ENCODE measurements around the gene LUC7L.

Gene LUC7L

DNA sequence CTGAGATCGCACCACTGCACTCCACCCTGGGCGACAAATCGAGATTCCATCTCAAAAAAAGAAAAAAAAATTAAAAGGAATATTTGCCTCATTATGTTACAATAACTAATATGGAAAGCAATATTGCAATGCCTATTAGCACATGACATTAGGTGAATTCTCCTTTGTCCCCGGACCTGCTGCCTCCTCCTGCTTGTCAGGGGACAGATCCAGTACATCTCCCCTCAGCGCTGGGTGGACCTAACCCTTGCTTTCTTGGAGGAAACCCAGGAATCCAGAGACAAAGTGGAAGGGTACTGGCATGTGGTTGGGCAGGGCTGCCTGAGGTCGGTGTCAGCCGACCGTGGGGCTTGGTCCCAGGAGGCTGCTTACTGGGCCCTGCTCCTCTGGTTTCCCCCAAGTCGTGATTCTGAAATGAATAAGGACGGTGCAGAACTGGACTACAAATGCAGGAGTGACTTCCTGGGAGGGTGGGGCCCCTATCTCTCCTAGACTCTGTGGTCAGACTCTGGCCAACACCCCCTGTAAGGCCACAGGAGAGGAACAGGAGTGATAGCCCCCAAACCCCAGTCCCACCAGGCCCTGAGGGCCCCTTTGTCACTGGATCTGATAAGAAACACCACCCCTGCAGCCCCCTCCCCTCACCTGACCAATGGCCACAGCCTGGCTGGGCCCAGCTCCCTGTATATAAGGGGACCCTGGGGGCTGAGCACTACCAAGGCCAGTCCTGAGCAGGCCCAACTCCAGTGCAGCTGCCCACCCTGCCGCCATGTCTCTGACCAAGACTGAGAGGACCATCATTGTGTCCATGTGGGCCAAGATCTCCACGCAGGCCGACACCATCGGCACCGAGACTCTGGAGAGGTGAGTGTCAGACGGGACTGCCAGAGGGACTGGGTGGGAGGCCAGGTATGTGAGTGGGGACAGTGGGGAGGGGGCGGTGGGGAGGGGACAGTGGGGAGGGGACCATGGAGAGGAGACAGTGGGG lies 76.8 kb downstream of the LUC7L start, which contains the start of gene HBZ:
TSS of gene HBZ (plus strand) at position 504 of the 988 bp plus-strand sequence. CDS start at position 770, 266 bp downstream.
- Histone ChIP-seq H3K4me3 (ENCODE audit: low read depth in 1 of 2, low read length in 1 of 2) (no peak within 1 kb of the TSS), H3K9me3 (no peaks in the 10 kb centered on the region), H3K27me3 (peaks cover 86% of the 10 kb centered on the region), H3K4me1 (ENCODE audit: control insufficient read depth in 1 of 2, insufficient read depth in 1 of 2, low read depth in 1 of 2, low read length in 1 of 2) (peaks cover 7 to 8% of the 10 kb centered on the region in 2 experiments), H3K36me3 (no peaks in the 10 kb centered on the region), H3K27ac (no peak within 1 kb of the TSS)
- TF ChIP-seq, protein P1, sequence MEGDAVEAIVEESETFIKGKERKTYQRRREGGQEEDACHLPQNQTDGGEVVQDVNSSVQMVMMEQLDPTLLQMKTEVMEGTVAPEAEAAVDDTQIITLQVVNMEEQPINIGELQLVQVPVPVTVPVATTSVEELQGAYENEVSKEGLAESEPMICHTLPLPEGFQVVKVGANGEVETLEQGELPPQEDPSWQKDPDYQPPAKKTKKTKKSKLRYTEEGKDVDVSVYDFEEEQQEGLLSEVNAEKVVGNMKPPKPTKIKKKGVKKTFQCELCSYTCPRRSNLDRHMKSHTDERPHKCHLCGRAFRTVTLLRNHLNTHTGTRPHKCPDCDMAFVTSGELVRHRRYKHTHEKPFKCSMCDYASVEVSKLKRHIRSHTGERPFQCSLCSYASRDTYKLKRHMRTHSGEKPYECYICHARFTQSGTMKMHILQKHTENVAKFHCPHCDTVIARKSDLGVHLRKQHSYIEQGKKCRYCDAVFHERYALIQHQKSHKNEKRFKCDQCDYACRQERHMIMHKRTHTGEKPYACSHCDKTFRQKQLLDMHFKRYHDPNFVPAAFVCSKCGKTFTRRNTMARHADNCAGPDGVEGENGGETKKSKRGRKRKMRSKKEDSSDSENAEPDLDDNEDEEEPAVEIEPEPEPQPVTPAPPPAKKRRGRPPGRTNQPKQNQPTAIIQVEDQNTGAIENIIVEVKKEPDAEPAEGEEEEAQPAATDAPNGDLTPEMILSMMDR (IDR thresholded peaks at IDR 0.05), result no peak

- Histone ChIP-seq H3K4me3 (ENCODE audit: low read depth in 1 of 2, low read length in 1 of 2) (no peak overlapping the region), H3K27me3 (peaks cover 72% of the 10 kb centered on the region)
Measured at GRCh38 chr16:149024-149660, 80.1 kb downstream of the LUC7L start.

DNA sequence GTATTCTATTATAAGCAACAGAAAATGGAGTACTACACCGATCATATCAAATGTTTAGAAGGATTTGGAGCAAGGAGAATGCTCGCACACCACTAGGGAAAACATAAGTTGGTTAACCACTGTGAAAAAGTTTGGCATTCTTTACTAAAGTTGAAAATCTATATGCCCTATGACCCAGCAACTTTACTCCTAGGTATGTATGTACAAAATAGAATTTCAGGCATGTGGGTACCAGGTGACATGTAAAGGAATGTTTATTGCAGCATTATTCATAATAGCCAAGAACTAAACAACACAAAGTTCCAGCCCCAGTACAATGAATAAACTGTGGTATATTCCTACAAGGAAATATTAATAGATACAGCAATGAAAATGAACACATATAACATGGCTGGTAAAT lies 82.6 kb downstream of the LUC7L start:
- Histone ChIP-seq H3K9me3 (no peaks in the 10 kb centered on the region), H3K4me3 (ENCODE audit: low read depth in 1 of 2, low read length in 1 of 2) (no peak overlapping the region), H3K36me3 (no peaks in the 10 kb centered on the region), H3K27ac (no peak overlapping the region), H3K27me3 (peaks cover 67% of the 10 kb centered on the region), H3K4me1 (ENCODE audit: control insufficient read depth in 1 of 2, insufficient read depth in 1 of 2, low read depth in 1 of 2, low read length in 1 of 2) (no peaks in the 10 kb centered on the region)
- TF ChIP-seq, protein P1 (IDR thresholded peaks at IDR 0.05), result no peak

More at GRCh38 chr16:149024-149660, 80.1 kb downstream of the LUC7L start:
- Histone ChIP-seq H3K27ac (no peak overlapping the region), H3K36me3 (no peaks in the 10 kb centered on the region), H3K4me1 (ENCODE audit: control insufficient read depth in 1 of 2, insufficient read depth in 1 of 2, low read depth in 1 of 2, low read length in 1 of 2) (peaks cover 0 to under 1% of the 10 kb centered on the region in 2 experiments), H3K9me3 (no peaks in the 10 kb centered on the region)
- TF ChIP-seq, protein P1 (IDR thresholded peaks at IDR 0.05), result no peak

DNA sequence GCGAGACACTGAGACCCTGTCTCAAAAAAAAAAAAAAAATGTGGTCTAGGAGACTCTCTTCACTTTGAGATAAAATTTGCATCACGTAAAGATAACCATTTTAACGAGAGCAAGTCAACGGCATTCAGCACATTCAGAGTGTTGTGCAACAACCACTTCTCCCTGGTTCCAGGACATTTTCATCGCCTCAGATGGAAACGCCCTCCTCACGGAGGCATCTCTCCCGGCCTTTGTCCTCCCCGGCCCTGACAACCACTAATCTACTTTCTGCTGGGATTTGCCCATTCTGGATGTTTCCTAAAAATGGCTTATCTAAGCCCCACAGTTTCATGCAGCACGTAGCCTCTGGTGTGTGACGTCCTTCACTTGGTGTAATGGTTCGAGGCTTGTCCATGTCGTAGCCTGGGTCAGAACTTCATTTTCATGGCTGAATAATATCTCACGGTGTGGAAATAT lies 84.4 kb downstream of the LUC7L start:
- H3K27ac ChIP-seq, result no peak overlapping the region
- peaks cover 54% of the 10 kb centered on the region for H3K27me3 ChIP-seq
- H3K4me1 ChIP-seq (ENCODE audit: control insufficient read depth in 1 of 2, insufficient read depth in 1 of 2, low read depth in 1 of 2, low read length in 1 of 2), result no peaks in the 10 kb centered on the region
- TF ChIP-seq, protein P1 (IDR thresholded peaks at IDR 0.05), result no peak
- no peak overlapping the region for H3K4me3 ChIP-seq (ENCODE audit: low read depth in 1 of 2, low read length in 1 of 2)
- no peaks in the 10 kb centered on the region for H3K36me3 ChIP-seq
- no peaks in the 10 kb centered on the region for H3K9me3 ChIP-seq

GRCh38 chr16:143456-143855 lies 85.8 kb downstream of the LUC7L start:
- Histone ChIP-seq H3K36me3 (no peaks in the 10 kb centered on the region), H3K4me3 (ENCODE audit: low read depth in 1 of 2, low read length in 1 of 2) (no peak overlapping the region), H3K9me3 (no peaks in the 10 kb centered on the region), H3K4me1 (ENCODE audit: control insufficient read depth in 1 of 2, insufficient read depth in 1 of 2, low read depth in 1 of 2, low read length in 1 of 2) (no peaks in the 10 kb centered on the region), H3K27ac (no peak overlapping the region), H3K27me3 (peaks cover 45% of the 10 kb centered on the region)
- TF ChIP-seq, protein P1 (IDR thresholded peaks at IDR 0.05), result no peak

Data from neutrophil (primary cell).